Measurements from ENCODE around the gene TRPM2. TPM values are rescaled to one million over a fixed set of nuclear protein-coding genes. Genes with fewer than 3 reads are reported as not detected.
A peak's percentile ranks its signal among the peaks of the same experiment; 100 is the strongest.

Gene TRPM2
- total and polyA plus RNA-seq, 2 of the 8 experiments (the other 6 are each of a cell fraction or from before 2014, with no cell fraction given) = 0.27 to 0.28 TPM

DNA sequence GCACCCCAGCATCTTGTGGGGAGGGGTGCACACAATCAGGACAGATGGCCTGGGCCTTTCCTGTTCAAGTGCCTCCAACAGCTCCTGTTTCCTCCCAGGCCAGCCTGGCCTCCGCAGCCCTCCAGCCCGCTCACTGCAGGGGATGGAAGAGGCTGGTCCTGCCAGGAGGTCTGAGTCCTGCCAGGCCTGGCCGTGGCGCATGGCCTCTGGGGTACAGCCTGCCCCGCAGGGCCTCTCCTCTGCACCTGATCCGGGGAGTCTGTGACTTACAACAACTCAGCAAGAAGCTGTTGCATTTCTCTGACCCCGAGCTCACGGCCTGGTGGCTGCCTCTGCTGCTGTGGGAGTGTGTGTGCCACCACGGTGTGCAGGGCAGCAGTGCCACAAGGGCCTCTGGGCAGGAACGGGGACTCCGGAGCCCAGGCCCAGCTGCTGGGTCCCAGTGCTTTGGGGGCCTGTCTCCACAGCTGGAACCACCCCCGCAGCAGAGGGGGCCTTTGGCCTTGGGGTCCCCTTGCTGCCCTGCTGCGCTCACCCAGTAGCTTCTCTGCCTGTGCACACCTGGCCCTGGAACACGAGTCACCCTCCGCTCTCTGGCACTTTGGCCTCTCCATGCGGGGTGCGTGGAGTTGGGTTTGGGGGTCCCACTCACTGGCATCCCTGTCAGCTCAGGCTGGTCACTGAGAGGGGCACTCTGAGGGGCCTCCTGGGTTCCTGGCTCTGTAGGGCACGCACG, 84.4 kb downstream of the TRPM2 start:
- no peak overlapping the region for H2AK5ac ChIP-seq (ENCODE audit: low read depth, low read length)
- CTCF ChIA-PET (ENCODE audit: partially characterized antibody) = interaction anchor here (0.8 to 2.0 kb wide), 7 partner anchors 11 to 181 kb away, joined by 3 to 10 read pairs (median 4); no protein-coding TSS in a partner anchor
- POLR2A ChIA-PET (ENCODE audit: partially characterized antibody) = interaction anchor here (0.6 to 1.6 kb wide), 2 partner anchors 43 to 48 kb away, joined by 3 to 4 read pairs; no protein-coding TSS in a partner anchor
- TF ChIP-seq, protein P1, sequence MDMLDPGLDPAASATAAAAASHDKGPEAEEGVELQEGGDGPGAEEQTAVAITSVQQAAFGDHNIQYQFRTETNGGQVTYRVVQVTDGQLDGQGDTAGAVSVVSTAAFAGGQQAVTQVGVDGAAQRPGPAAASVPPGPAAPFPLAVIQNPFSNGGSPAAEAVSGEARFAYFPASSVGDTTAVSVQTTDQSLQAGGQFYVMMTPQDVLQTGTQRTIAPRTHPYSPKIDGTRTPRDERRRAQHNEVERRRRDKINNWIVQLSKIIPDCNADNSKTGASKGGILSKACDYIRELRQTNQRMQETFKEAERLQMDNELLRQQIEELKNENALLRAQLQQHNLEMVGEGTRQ (IDR thresholded peaks at IDR 0.05; ENCODE audit: low read length) = no peak
- TF ChIP-seq, protein P2, sequence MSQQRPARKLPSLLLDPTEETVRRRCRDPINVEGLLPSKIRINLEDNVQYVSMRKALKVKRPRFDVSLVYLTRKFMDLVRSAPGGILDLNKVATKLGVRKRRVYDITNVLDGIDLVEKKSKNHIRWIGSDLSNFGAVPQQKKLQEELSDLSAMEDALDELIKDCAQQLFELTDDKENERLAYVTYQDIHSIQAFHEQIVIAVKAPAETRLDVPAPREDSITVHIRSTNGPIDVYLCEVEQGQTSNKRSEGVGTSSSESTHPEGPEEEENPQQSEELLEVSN (IDR thresholded peaks at IDR 0.05) = no peak
- TF ChIP-seq RAD21 (IDR thresholded peaks at IDR 0.05 in 1 of 2, conservative IDR thresholded peaks at IDR 0.05 in 1 of 2; ENCODE audit: low read depth in 2 of 2, low read length in 2 of 2) = no peak
- no peak for TF ChIP-seq SRF (IDR thresholded peaks at IDR 0.05; ENCODE audit: low read depth, low read length)
- no peak for TF ChIP-seq TEAD4 (IDR thresholded peaks at IDR 0.05; ENCODE audit: low read depth, low read length)
- no peak for TF ChIP-seq ASH2L (IDR thresholded peaks at IDR 0.05; ENCODE audit: low read length)
- TF ChIP-seq JUND (IDR thresholded peaks at IDR 0.05; ENCODE audit: low read length) = no peak
- no peak for TF ChIP-seq SP4 (IDR thresholded peaks at IDR 0.05; ENCODE audit: low read length)
- TF ChIP-seq KDM4A (IDR thresholded peaks at IDR 0.05; ENCODE audit: low read depth, low read length, severe bottlenecking) = no peak
- TF ChIP-seq EP300 (IDR thresholded peaks at IDR 0.05; ENCODE audit: borderline replicate concordance in 1 of 2, low read depth in 2 of 2, low read length in 2 of 2) = no peak

More for the DNA sequence above, 84.4 kb downstream of the TRPM2 start:
- H3K4me1 ChIP-seq (replicated peaks in 1 of 4; ENCODE audit: control insufficient read depth in 3 of 4, insufficient read depth in 4 of 4, low read length in 3 of 4) = no peaks in the 10 kb centered on the region; a peak in 1 of 7 replicates
- no peak overlapping the region for H2BK12ac ChIP-seq (ENCODE audit: low read depth, low read length)
- no peak overlapping the region for H3K9ac ChIP-seq (replicated peaks in 1 of 4; ENCODE audit: extremely low read depth in 1 of 4, low read depth in 3 of 4, low read length in 3 of 4)
- no peaks in the 10 kb centered on the region for H3K36me3 ChIP-seq (ENCODE audit: control insufficient read depth in 2 of 4, insufficient read depth in 4 of 4, low read length in 3 of 4)
- no peak overlapping the region for H4K5ac ChIP-seq (ENCODE audit: insufficient read length, low read depth, low read length)
- no peak for DNase-seq (ENCODE audit: low read depth in 1 of 2, low spot score in 2 of 2)
- no peak overlapping the region for H4K91ac ChIP-seq (replicated peaks; ENCODE audit: insufficient read length, low read length)
- H3K79me1 ChIP-seq (ENCODE audit: low read depth, low read length) = no peaks in the 10 kb centered on the region
- 94% methylated on average over 17 of the region's 19 CpGs; no CpG with 5 or more reads in 1 of the 2 experiments for WGBS, 2 experiments (ENCODE audit: extremely low coverage in 1 of 2, insufficient coverage in 1 of 2, insufficient read length in 1 of 2, insufficient replicate concordance in 2 of 2, low coverage in 1 of 2, low lambda C conversion rate in 2 of 2, missing lambda C conversion rate in 1 of 2)
- H4K8ac ChIP-seq (ENCODE audit: extremely low read depth, insufficient read depth, low read length) = peak overlapping the region; percentile 69
- no peaks in the 10 kb centered on the region for H4K20me1 ChIP-seq (replicated peaks in 1 of 2; ENCODE audit: control insufficient read depth in 1 of 2, insufficient read depth in 2 of 2, low read length in 2 of 2)
- H2BK20ac ChIP-seq (ENCODE audit: low read length) = no peak overlapping the region
- H3K18ac ChIP-seq (ENCODE audit: extremely low read depth, low read length) = no peak overlapping the region
- no peak overlapping the region for H2BK5ac ChIP-seq (ENCODE audit: low read depth, low read length)
- H2BK15ac ChIP-seq (ENCODE audit: low read length) = no peak overlapping the region
- no peak overlapping the region for H3K4me2 ChIP-seq (ENCODE audit: insufficient read depth in 1 of 2, low read depth in 2 of 2, low read length in 2 of 2)
- H3K4me3 ChIP-seq (ENCODE audit: extremely low read depth in 1 of 4, insufficient read depth in 2 of 4, low read depth in 3 of 4, low read length in 4 of 4) = no peak overlapping the region
- no peaks in the 10 kb centered on the region for H3K23me2 ChIP-seq (ENCODE audit: low read depth, low read length)
- no peak overlapping the region for H3K4ac ChIP-seq (replicated peaks; ENCODE audit: insufficient read length, low read depth, low read length)
- no peak for FAIRE-seq
- H3K79me2 ChIP-seq (ENCODE audit: control insufficient read depth in 1 of 2, insufficient read depth in 2 of 2, low read length in 2 of 2) = no peaks in the 10 kb centered on the region
- no peak overlapping the region for H2BK120ac ChIP-seq (replicated peaks; ENCODE audit: low read depth, low read length)
- no peak overlapping the region for H3K14ac ChIP-seq (ENCODE audit: insufficient read length)
- H3K9me3 ChIP-seq (ENCODE audit: insufficient read depth in 2 of 2, low read depth in 1 of 2, low read length in 1 of 2) = no peaks in the 10 kb centered on the region
- no peak overlapping the region for H3K56ac ChIP-seq (replicated peaks; ENCODE audit: insufficient read length, low read depth, low read length)
- no peak overlapping the region for H3K27ac ChIP-seq (ENCODE audit: low read depth, low read length)
- H2AFZ ChIP-seq (ENCODE audit: low read length) = no peak overlapping the region
- no peak overlapping the region for H3K23ac ChIP-seq (ENCODE audit: insufficient read length)
- no peaks in the 10 kb centered on the region for H3K27me3 ChIP-seq (replicated peaks in 1 of 4; ENCODE audit: control insufficient read depth in 3 of 4, extremely low read depth in 1 of 4, insufficient read depth in 3 of 4, low read length in 3 of 4)

All from H1 (cell line).